ENCODE measurements around the gene PMFBP1.

DNA sequence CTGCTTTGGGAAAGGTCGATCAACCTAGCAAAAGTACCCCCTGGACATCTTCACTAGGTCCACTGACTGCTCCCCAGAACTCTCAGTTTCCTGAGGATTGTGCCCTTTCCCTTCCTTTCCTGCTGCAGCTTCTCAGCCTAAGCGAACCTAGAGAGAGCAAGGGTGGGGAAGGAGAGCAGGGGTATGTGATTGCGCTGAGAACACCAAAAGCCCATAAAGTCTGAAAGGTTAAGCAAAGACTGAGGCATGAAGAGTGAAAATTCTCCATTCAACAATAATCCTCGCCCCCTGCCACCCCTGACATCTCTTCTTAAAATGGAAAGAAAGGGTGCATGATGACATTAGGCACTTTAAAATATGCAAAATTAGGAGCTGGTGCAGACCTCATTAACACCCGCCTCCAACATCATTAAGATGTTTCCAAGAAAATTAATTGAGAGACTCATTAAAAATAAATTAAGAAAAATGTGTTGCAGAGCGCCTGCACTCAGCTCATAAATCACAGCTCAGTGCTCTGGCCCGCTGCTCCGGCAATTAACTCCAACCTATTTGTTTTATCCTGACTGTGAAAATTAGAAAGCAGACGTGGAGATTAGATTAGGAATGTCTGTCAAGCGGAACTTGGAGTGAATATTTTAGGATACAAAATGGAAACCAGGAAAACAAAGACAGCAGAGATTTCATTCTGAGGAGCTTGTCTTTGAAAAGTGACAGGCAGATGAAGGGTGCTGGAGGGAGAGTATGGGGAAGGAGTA lies 49.1 kb upstream of the PMFBP1 start:
- TF ChIP-seq GATA2 (IDR thresholded peaks at IDR 0.05; ENCODE audit: low read depth, low read length) (no peak), GATA3 (IDR thresholded peaks at IDR 0.05; ENCODE audit: low read depth, low read length) (no peak)
